Mesothelial cell of epicardium (in vitro differentiated cells): Measurements from ENCODE around the gene OR9A2. TPM values are rescaled to one million over a fixed set of nuclear protein-coding genes. Genes with fewer than 3 reads are reported as not detected.
A peak's percentile ranks its signal among the peaks of the same experiment; 100 is the strongest.

Experiments used
- DNase-seq, 2 experiments: peaks; one replicate each; pipeline ENCODE4 v3.0.0; 2021; ENCODE audit warnings: low spot score in 2 of 2; ENCODE audit not compliant: unreplicated experiment in 2 of 2
- H3K27ac Mint-ChIP-seq: 2 replicates; pipeline ENCODE4 v1.8.0; 2021; ENCODE audit warnings: mixed read lengths
- H3K27me3 Mint-ChIP-seq: 2 replicates; pipeline ENCODE4 v1.8.0; 2021; ENCODE audit warnings: low read depth, mixed read lengths
- H3K36me3 Mint-ChIP-seq: 2 replicates; pipeline ENCODE4 v1.8.0; 2021; ENCODE audit warnings: mixed read lengths
- H3K4me1 Mint-ChIP-seq: 2 replicates; pipeline ENCODE4 v1.8.0; 2021; ENCODE audit warnings: mixed read lengths
- H3K4me3 Mint-ChIP-seq: 2 replicates; pipeline ENCODE4 v1.8.0; 2021; ENCODE audit warnings: mild to moderate bottlenecking, moderate library complexity, mixed read lengths
- H3K9me3 Mint-ChIP-seq: 2 replicates; pipeline ENCODE4 v1.8.0; 2021; ENCODE audit warnings: mixed read lengths
- total RNA-seq: library from RNA; stranded (reverse); gene quantifications from 3 replicates; pipeline ENCODE4 v1.2.1, GENCODE V29; 2021
- TF ChIP-seq, protein P1 (sequence below): fragments of 200-600 bp; sonication (generic); IDR thresholded peaks from one replicate; pipeline ENCODE4 v1.5.0; 2021; ENCODE audit warnings: antibody characterized with exemption; ENCODE audit not compliant: unreplicated experiment

OR9A2 gene
- total RNA-seq, 1 donor from 2014 or later: 0.42 TPM

GRCh38 chr7:143048827-143049226, 21.9 kb upstream of the OR9A2 start:
- Mint-ChIP-seq H3K36me3 (no peaks in the 10 kb centered on the region), H3K27ac (no peak overlapping the region), H3K9me3 (no peaks in the 10 kb centered on the region), H3K27me3 (peaks cover 11% of the 10 kb centered on the region), H3K4me3 (no peak overlapping the region), H3K4me1 (peaks cover 18% of the 10 kb centered on the region)
- DNase-seq: no peak
- TF ChIP-seq, protein P1, sequence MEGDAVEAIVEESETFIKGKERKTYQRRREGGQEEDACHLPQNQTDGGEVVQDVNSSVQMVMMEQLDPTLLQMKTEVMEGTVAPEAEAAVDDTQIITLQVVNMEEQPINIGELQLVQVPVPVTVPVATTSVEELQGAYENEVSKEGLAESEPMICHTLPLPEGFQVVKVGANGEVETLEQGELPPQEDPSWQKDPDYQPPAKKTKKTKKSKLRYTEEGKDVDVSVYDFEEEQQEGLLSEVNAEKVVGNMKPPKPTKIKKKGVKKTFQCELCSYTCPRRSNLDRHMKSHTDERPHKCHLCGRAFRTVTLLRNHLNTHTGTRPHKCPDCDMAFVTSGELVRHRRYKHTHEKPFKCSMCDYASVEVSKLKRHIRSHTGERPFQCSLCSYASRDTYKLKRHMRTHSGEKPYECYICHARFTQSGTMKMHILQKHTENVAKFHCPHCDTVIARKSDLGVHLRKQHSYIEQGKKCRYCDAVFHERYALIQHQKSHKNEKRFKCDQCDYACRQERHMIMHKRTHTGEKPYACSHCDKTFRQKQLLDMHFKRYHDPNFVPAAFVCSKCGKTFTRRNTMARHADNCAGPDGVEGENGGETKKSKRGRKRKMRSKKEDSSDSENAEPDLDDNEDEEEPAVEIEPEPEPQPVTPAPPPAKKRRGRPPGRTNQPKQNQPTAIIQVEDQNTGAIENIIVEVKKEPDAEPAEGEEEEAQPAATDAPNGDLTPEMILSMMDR: no peak

- TF ChIP-seq, protein P1: no peak
- H3K4me3 Mint-ChIP-seq: no peak overlapping the region
- no peak overlapping the region for H3K27ac Mint-ChIP-seq
- H3K9me3 Mint-ChIP-seq: no peaks in the 10 kb centered on the region
- peaks cover 11% of the 10 kb centered on the region for H3K27me3 Mint-ChIP-seq
- DNase-seq: no peak
- H3K4me1 Mint-ChIP-seq: peaks cover 29% of the 10 kb centered on the region
- no peaks in the 10 kb centered on the region for H3K36me3 Mint-ChIP-seq
Observed at GRCh38 chr7:143047326-143047725, 20.4 kb upstream of the OR9A2 start.

GRCh38 chr7:143046426-143046851, 19.5 kb upstream of the OR9A2 start:
- peaks cover 7% of the 10 kb centered on the region for H3K27me3 Mint-ChIP-seq

GRCh38 chr7:143043391-143043790, 16.5 kb upstream of the OR9A2 start:
- H3K27ac Mint-ChIP-seq: peak overlapping the region; percentile 57
- TF ChIP-seq, protein P1: no peak
- H3K9me3 Mint-ChIP-seq: no peaks in the 10 kb centered on the region
- no peaks in the 10 kb centered on the region for H3K36me3 Mint-ChIP-seq
- no peak for DNase-seq
- no peak overlapping the region for H3K4me3 Mint-ChIP-seq
- peaks cover 4% of the 10 kb centered on the region for H3K27me3 Mint-ChIP-seq
- peaks cover 39% of the 10 kb centered on the region for H3K4me1 Mint-ChIP-seq

More at GRCh38 chr7:143046426-143046851, 19.5 kb upstream of the OR9A2 start:
- Mint-ChIP-seq H3K36me3 (no peaks in the 10 kb centered on the region), H3K9me3 (no peaks in the 10 kb centered on the region), H3K4me3 (no peak overlapping the region), H3K4me1 (peaks cover 29% of the 10 kb centered on the region), H3K27ac (peak overlapping the region; percentile 11)
- DNase-seq: no peak
- TF ChIP-seq, protein P1: no peak

DNA sequence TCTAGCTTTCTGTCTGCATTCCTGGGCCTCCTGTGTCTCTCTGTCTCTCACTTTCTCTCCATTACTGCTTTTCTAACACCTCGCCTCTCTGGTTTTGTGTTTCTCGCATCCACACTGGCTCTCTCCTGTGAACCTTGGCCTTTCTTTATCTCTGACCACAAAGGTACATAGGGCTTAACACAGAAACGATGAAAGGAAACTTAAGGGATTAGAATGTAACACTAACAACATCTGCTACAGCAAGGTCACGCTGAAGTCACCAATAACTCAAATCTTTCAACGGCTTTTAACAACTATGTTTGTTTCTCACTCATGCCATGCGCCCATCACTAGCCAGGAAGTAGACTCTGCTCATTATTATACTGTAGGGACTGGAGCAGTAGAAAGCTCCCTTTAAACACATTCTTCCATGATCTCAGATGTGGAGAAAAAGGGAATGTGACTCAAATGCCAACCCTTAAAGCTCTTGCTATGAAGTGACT, 15.9 kb upstream of the OR9A2 start:
- no peak for DNase-seq
- no peak overlapping the region for H3K4me3 Mint-ChIP-seq
- peak overlapping the region; percentile 18 for H3K27ac Mint-ChIP-seq
- H3K36me3 Mint-ChIP-seq: no peaks in the 10 kb centered on the region
- peaks cover 4% of the 10 kb centered on the region for H3K27me3 Mint-ChIP-seq
- no peaks in the 10 kb centered on the region for H3K9me3 Mint-ChIP-seq
- TF ChIP-seq, protein P1: no peak
- peaks cover 39% of the 10 kb centered on the region for H3K4me1 Mint-ChIP-seq
